Body of pancreas (tissue), 4 donors: ENCODE results near the gene HNRNPA3.

Experiments used
- POLR2A ChIP-seq, 3 donors: fragments of 450-650 bp; IDR thresholded peaks; one replicate each; pipeline ENCODE4 v1.6.1; 2016; ENCODE audit warnings: antibody characterized with exemption in 3 of 3, mild to moderate bottlenecking in 2 of 3
- TF ChIP-seq, protein P1 (sequence below), 7 experiments: fragments of 450-650 bp in 4 of 7; fragments of 200-600 bp in 3 of 7; sonication (generic) in 3 of 7; IDR thresholded peaks; one replicate each; pipeline ENCODE4 v1.5.1; 2016 to 2019; ENCODE audit warnings: antibody characterized with exemption in 7 of 7

DNA sequence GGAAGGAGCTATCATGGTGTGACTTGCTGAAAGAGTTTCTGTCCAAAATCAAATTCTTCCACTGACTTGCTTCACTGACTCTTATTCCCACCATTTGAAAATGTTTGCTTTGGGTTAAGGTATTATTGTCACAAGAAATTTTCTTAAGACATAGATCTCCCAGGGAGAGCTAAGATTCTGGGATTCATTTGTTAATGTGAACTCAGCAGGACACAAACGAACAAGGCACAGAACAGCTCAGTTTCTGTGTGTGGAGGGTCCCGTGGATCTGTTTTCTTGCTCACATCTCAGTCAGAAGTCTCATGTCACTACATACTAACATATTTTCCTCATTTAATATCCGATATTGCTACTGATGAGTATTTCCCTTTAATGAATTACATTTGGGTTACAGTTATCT lies 8.2 kb upstream of the HNRNPA3 start:
- TF ChIP-seq, protein P1, sequence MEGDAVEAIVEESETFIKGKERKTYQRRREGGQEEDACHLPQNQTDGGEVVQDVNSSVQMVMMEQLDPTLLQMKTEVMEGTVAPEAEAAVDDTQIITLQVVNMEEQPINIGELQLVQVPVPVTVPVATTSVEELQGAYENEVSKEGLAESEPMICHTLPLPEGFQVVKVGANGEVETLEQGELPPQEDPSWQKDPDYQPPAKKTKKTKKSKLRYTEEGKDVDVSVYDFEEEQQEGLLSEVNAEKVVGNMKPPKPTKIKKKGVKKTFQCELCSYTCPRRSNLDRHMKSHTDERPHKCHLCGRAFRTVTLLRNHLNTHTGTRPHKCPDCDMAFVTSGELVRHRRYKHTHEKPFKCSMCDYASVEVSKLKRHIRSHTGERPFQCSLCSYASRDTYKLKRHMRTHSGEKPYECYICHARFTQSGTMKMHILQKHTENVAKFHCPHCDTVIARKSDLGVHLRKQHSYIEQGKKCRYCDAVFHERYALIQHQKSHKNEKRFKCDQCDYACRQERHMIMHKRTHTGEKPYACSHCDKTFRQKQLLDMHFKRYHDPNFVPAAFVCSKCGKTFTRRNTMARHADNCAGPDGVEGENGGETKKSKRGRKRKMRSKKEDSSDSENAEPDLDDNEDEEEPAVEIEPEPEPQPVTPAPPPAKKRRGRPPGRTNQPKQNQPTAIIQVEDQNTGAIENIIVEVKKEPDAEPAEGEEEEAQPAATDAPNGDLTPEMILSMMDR (IDR thresholded peaks at IDR 0.05): no peak
- TF ChIP-seq POLR2A (IDR thresholded peaks at IDR 0.05): no peak
